Testis (tissue), 2 donors: Measurements from ENCODE around the gene DAZAP1.

Experiments
- CTCF ChIP-seq, 3 experiments: fragments of 450-650 bp in 2 of 3; fragments of 200-600 bp in 1 of 3; sonication (generic) in 1 of 3; IDR thresholded peaks; one replicate each; pipeline ENCODE4 v1.5.1; 2016 to 2019; ENCODE audit warnings: antibody characterized with exemption in 3 of 3, mild to moderate bottlenecking in 2 of 3, moderate library complexity in 1 of 3
- POLR2A ChIP-seq: fragments of 450-650 bp; IDR thresholded peaks from one replicate; pipeline ENCODE4 v1.6.1; 2017; ENCODE audit warnings: antibody characterized with exemption, mild to moderate bottlenecking, moderate library complexity

DNA sequence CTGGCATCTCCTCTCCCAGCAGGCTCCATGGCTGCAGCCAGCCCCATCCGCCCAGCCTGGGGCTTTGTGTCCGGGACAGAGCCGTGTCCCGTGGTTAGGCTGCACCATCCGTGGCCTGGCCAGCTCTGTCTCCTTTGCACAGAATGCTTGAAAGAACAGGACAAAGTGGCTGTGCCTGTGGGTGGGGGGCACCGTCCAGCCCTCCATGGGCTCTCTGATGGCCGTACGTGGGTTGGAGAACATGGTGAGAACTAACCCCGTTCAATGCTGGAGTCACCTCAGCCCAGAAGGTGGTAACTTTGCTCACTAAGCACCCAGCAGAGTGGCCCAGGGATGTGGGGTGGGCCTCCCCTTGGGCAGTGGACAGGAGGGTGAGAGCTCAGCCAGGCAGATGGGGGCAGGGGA, 33.6 kb downstream of the DAZAP1 start:
- no peak for TF ChIP-seq CTCF (IDR thresholded peaks at IDR 0.05)
- no peak for TF ChIP-seq POLR2A
